ENCODE results near the gene DRG2.

DNA sequence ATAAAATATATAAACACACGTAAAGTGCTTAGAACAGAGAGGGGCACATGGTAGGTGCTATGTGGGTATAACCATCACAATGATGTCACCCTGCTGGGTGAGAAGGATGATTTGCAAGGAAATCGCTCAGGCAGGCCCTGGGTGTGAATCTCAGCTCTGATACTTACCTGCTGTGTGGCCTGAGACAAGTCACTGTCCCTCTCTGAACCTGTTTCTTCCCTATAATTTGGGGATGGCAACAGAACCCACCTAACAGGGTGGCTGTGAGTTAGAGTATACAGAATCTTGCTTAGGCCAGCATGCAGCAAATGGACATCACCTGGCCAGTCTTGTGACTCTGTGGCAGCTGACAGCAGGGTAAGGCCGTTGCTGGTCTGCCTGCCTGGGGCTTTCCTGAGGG is 59.2 kb downstream of the DRG2 start:
- TF ChIP-seq, protein P1, sequence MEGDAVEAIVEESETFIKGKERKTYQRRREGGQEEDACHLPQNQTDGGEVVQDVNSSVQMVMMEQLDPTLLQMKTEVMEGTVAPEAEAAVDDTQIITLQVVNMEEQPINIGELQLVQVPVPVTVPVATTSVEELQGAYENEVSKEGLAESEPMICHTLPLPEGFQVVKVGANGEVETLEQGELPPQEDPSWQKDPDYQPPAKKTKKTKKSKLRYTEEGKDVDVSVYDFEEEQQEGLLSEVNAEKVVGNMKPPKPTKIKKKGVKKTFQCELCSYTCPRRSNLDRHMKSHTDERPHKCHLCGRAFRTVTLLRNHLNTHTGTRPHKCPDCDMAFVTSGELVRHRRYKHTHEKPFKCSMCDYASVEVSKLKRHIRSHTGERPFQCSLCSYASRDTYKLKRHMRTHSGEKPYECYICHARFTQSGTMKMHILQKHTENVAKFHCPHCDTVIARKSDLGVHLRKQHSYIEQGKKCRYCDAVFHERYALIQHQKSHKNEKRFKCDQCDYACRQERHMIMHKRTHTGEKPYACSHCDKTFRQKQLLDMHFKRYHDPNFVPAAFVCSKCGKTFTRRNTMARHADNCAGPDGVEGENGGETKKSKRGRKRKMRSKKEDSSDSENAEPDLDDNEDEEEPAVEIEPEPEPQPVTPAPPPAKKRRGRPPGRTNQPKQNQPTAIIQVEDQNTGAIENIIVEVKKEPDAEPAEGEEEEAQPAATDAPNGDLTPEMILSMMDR (IDR thresholded peaks at IDR 0.05; ENCODE audit: extremely low read depth in 1 of 2, insufficient read depth in 1 of 2, low read depth in 1 of 2, low read length in 2 of 2), result no peak
- TF ChIP-seq FOS (IDR thresholded peaks at IDR 0.05; ENCODE audit: borderline replicate concordance, insufficient read depth, low read length) (no peak), MYC (IDR thresholded peaks at IDR 0.05; ENCODE audit: low read depth, low read length) (no peak), EZH2 (IDR thresholded peaks at IDR 0.05; ENCODE audit: borderline replicate concordance, low read depth, low read length, severe bottlenecking) (no peak)
